Measurements from ENCODE around the gene IMMP2L.

- TF ChIP-seq, protein P1, sequence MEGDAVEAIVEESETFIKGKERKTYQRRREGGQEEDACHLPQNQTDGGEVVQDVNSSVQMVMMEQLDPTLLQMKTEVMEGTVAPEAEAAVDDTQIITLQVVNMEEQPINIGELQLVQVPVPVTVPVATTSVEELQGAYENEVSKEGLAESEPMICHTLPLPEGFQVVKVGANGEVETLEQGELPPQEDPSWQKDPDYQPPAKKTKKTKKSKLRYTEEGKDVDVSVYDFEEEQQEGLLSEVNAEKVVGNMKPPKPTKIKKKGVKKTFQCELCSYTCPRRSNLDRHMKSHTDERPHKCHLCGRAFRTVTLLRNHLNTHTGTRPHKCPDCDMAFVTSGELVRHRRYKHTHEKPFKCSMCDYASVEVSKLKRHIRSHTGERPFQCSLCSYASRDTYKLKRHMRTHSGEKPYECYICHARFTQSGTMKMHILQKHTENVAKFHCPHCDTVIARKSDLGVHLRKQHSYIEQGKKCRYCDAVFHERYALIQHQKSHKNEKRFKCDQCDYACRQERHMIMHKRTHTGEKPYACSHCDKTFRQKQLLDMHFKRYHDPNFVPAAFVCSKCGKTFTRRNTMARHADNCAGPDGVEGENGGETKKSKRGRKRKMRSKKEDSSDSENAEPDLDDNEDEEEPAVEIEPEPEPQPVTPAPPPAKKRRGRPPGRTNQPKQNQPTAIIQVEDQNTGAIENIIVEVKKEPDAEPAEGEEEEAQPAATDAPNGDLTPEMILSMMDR (conservative IDR thresholded peaks at IDR 0.05; ENCODE audit: low read length) = no peak
- no peak for TF ChIP-seq EZH2phosphoT487 (IDR thresholded peaks at IDR 0.05; ENCODE audit: borderline replicate concordance)
Observed at GRCh38 chr7:111558991-111559390, 3.3 kb downstream of the IMMP2L start.

Data from Loucy (cell line).